A549 treated with dexamethasone at 1 μM for 4 hours (cell line): ENCODE results near the gene CSN3. TPM values are rescaled to one million over a fixed set of nuclear protein-coding genes. Genes with fewer than 3 reads are reported as not detected.

Source experiments
- total RNA-seq: library from RNA; stranded (reverse); fragments of 200-300 nt; extraction: Qiagen RNA extraction; gene quantifications from 5 replicates; pipeline ENCODE4 v1.2.3, GENCODE V29; 2022

Gene CSN3
- total RNA-seq = not detected in 5 replicates

GRCh38 chr4:70242297-70242696 lies at the start of gene CSN3:
Gene CSN3 (plus strand): TSS chr4:70242597. CDS start chr4:70244820, 2,223 bp downstream.

GRCh38 chr4:70195425-70195824 lies 47.0 kb upstream of the CSN3 start, which contains the start of gene ODAM:
Gene ODAM (plus strand): TSS chr4:70195725. CDS start chr4:70196544, 819 bp downstream.

GRCh38 chr4:70225824-70226223 lies 16.6 kb upstream of the CSN3 start, which contains the start of gene FDCSP:
Gene FDCSP (plus strand): TSS chr4:70226124. CDS start chr4:70231195, 5,071 bp downstream.

Other genes starting within 250 kb of the CSN3 start
- not detected in 5 replicates for gene STATH, start 246.6 kb upstream of the CSN3 start, total RNA-seq
- not detected in 5 replicates for gene HTN3, start 214.1 kb upstream of the CSN3 start, total RNA-seq
- gene HTN1, start 192.2 kb upstream of the CSN3 start, total RNA-seq = 0.02 TPM in 1 of 5 replicates, not detected in the others
- gene PRR27, start 88.4 kb upstream of the CSN3 start, total RNA-seq = not detected in 5 replicates
- gene ODAM, start 46.9 kb upstream of the CSN3 start, total RNA-seq = not detected in 5 replicates
- not detected in 5 replicates for gene FDCSP, start 16.5 kb upstream of the CSN3 start, total RNA-seq
- gene CABS1, start 92.4 kb downstream of the CSN3 start, total RNA-seq = not detected in 5 replicates
- gene SMR3A, start 118.2 kb downstream of the CSN3 start, total RNA-seq = not detected in 5 replicates
- gene SMR3B, start 140.5 kb downstream of the CSN3 start, total RNA-seq = not detected in 5 replicates
- not detected in 5 replicates for gene OPRPN, start 155.3 kb downstream of the CSN3 start, total RNA-seq
- gene MUC7, start 229.6 kb downstream of the CSN3 start, total RNA-seq = not detected in 5 replicates